Stimulated activated CD4-positive, alpha-beta T cell treated with anti-CD3 and anti-CD28 coated beads, Interleukin-15, amount 100 ng/mL, for 1 hour (primary cell): Measurements from ENCODE around the gene CENPQ.

Experiments
- DNase-seq, 2 donors: peaks; one replicate each; pipeline ENCODE4 v3.0.0-alpha.2; 2020; ENCODE audit warnings: low read depth in 1 of 2, low spot score in 1 of 2

The CENPQ gene

GRCh38 chr6:49499623-49500022 lies 36.5 kb downstream of the CENPQ start, which contains the start of gene GLYATL3:
Gene GLYATL3 (plus strand): TSS chr6:49499923. CDS start chr6:49511991, 12,068 bp downstream.
- no peak for DNase-seq

DNA sequence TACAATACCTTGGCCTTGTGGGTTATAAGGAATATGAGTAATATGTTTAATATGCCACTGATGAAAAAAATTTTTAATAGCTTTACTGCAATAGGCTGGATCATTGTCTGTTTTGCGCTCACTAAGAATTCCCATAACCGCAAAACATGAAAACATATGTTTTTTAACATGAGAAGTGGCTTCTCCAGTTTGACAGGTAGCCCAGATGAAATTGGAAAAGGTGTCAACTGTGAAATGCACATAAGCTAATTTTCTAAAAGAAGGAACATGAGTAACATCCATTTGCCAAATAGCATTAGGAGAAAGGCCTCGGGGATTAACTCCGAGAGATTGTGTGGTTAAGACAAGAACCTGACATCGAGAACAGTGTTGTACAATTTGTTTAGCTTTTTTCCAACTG lies 41.5 kb downstream of the CENPQ start:
- DNase-seq = no peak

- DNase-seq = no peak
These were observed 43.5 kb downstream of the CENPQ start for GRCh38 chr6:49506569-49507111.

- DNase-seq = no peak
These were observed 46.2 kb downstream of the CENPQ start for GRCh38 chr6:49509342-49509741.

DNA sequence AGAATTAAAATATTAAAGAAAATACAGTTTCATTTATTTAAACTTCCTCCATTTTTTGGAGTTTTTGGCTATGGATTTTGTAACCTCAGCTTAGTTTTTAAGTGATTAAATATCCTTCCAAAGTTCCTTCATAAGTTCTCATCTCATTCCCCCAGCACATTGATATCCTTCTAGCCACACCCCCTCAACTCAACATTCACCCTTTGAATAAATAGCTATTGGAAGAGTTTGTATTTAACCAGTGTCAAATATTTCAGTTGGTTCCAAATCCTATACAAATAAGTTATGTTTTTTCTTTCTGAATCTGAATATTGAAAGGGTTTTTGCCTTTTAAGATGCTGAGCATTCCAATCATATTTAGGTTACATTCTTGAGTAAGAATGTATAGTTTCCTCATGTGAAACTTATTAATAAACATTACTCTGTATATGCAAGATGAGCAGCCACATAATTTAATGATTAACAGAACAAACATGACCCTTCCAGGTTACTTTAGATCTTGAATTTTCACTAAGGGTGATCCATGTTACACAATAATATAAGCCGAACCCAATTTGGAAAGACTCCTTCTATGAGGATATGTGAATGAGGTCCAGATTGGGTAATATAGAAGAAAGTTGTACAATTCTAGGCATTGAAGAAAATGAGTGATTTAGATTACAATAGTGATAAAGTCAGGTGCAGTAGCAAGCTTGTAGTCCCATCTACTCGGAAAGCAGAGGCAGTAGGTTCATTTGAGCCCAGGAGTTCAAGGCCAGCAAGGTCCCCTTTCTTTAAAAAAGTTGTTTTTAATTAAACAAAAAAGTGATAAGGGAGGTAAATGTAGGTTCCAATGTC lies 50.2 kb downstream of the CENPQ start:
- DNase-seq = no peak

- DNase-seq = no peak
These were observed 51.7 kb downstream of the CENPQ start for GRCh38 chr6:49514571-49515484.

DNA sequence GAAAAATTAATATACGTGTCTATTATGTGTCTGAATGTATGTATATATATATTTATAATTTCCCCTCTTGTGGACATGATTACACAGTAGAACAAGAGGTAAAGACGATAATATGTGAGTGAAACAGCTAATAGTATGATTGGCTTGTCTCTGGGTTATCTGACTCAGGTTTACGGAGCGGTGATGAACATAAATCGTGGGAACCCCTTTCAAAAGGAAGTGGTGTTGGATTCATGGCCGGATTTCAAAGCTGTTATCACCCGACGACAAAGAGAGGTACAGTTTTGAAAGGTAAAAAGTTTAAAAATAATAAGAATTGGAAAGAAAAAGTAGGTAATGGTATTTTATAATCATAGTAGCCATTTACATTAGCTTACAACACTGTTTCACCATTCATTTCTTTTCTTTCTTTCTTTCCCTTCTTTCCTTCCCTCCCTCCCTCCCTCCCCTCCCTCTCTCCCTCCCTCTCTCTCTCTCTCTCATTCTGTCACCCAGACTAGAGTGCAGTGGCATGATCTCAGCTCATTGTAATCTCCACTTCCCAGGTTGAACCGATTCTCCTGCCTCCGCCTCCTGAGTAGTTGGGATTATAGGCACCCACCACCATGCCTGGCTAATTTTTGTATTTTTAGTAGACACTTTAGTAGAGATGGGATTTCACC lies 52.4 kb downstream of the CENPQ start:
- DNase-seq = no peak

DNA sequence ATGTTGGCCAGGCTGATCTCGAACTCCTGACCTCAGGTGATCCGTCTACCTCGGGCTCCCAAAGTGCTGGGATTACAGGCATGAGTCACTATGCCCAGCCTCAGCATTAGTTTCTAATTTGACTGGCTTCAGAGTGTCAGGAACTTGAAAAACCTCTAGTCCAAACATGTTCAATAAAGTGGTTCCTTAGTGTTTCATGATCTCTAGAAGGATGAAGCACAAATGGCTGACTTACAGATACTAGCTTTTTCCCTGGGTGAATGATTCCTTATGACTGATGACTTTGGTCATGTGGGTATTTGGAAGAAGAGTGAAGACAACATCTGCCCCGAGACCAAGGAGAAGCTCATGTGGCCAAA lies 53.0 kb downstream of the CENPQ start:
- DNase-seq = no peak

DNA sequence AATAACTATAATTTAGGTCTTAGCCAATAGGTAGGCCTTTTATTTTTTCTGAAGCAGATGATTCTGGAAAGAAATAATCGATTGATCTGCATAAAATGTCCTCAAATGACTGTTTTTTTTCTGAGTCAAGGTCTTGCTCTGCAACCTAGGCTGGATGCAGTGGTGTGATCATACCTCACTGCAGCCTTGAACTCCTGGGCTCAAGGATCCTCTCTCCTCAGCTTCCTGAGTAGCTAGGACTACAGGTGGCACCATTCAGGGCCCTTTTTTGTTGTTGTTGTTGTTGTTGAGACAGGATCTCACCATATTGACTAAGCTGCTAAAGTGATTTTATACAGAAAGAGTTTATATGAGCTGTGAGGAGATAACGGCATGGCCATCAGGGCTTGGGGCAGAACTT lies 54.7 kb downstream of the CENPQ start:
- no peak for DNase-seq

- no peak for DNase-seq
These were observed 56.5 kb downstream of the CENPQ start for GRCh38 chr6:49519660-49520059.

GRCh38 chr6:49522710-49523593 lies 59.8 kb downstream of the CENPQ start:
- no peak for DNase-seq

GRCh38 chr6:49523901-49524300 lies 60.7 kb downstream of the CENPQ start:
- DNase-seq = no peak

DNA sequence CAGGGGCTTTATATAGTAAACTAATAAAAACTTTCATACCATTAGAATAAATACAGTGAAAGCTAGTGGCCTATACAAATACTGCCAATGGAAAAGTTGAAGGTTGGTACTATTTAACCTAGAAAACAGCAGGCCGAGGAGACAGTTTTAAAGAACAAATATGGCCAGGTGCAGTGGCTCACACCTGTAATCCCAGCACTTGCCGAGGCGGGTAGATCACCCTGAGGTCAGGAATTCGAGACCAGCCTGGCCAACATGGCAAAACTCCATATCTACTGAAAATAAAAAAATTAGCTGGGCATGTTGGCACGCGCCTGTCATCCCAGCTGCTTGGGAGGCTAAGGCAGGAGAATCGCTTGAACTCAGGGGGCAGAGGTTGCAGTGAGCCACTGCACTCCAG lies 61.4 kb downstream of the CENPQ start:
- no peak for DNase-seq

DNA sequence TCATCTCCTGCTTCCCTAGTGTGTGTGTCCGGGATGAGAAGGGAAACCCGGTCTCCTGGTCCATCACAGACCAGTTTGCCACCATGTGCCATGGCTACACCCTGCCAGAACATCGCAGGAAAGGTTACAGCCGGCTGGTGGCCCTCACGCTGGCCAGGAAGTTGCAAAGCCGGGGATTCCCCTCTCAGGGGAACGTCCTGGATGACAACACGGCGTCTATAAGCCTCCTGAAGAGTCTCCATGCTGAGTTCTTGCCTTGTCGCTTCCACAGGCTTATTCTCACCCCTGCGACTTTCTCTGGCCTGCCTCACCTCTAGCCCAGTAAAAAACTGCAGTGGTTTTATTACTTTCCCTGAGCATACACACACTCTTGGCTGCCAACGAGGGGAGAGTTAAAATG lies 63.4 kb downstream of the CENPQ start:
- no peak for DNase-seq

- DNase-seq = no peak
These were observed 64.2 kb downstream of the CENPQ start for GRCh38 chr6:49527320-49527719.

GRCh38 chr6:49528571-49528970 lies 65.4 kb downstream of the CENPQ start:
- DNase-seq = no peak

DNA sequence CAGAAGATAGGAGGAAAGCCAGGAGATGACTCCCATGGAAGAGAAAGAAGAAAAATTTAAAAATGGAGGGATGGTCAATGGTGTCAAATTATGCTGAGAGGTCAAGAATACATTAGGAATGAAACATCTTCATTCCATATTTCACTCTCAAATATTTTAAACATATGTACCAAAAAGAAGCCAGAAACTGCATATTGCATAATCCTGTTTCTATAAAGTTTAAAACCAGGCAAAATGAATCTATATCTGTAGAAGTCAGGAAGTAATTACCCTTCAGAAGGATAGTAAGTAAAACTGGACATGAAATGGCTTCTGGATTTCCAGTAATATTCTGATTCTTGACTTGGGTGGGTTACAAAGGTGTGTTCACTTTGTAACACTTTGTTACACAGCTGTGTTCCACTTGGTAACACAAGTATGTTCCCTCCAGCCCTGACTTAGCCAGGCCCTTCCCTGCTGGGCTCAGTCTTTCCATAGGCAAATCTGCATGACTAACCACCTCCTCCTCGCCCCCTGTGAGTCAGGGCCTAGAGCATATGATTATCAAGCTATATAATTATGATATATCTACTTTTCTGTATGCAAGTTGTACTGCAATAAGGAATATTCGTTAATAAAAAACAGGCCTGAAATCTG lies 67.1 kb downstream of the CENPQ start:
- no peak for DNase-seq

DNA sequence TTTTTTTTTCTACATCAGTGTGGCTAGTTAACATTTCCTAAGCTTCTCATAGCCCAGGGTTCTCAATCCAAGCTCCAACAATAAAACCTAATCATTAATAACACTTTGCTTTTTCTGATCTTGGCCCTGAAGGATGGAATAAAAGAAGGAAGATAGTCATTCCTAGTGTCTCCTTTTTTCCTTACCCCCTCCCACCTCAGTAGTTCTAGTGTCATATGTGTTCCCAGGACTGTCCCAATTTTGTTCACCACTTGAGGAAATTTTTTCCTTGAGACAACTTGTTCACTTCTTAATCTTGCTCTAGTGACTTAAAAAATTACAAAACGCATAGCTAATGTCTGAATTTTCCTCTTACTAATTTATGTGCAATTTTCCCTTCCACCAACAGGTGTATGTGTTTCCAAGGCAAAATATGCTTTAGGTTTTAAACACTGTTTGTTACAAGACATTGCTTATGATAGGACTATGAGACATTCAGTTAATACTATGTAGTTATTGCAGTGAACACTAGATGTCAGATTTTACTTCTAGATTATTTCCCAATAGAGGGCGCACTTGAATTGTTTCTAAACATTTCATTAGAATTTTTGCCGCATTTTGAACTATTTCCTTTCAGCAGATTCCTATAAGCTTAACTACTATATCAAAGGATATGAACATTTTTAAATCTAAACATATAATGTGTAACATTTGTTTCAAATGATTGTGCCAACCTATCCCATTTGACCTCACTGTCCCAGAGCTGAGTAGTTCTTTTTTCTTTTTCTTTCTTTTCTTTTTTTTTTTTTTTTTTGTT lies 68.8 kb downstream of the CENPQ start:
- no peak for DNase-seq

GRCh38 chr6:49535795-49536194 lies 72.6 kb downstream of the CENPQ start:
- DNase-seq = no peak
